Upper lobe of left lung (tissue), 4 donors: ENCODE measurements around the gene DCK.

Source experiments
- CTCF ChIP-seq, 6 experiments: fragments of 450-650 bp in 4 of 6; fragments of 200-600 bp in 2 of 6; sonication (generic) in 2 of 6; IDR thresholded peaks; one replicate each; pipeline ENCODE4 v1.5.1; 2016 to 2019; ENCODE audit warnings: antibody characterized with exemption in 6 of 6
- EP300 ChIP-seq, 4 donors: sonication (generic); formaldehyde crosslinking; IDR thresholded peaks; one replicate each; pipeline ENCODE4 v1.5.1; 2017; ENCODE audit warnings: antibody characterized with exemption in 4 of 4, control low read depth in 2 of 4

- TF ChIP-seq CTCF (IDR thresholded peaks at IDR 0.05) (no peak), EP300 (IDR thresholded peaks at IDR 0.05) (no peak)
Observed at GRCh38 chr4:71050809-71051208, 57.4 kb downstream of the DCK start.
